ENCODE results near the gene FUBP1. TPM values are rescaled to one million over a fixed set of nuclear protein-coding genes. Genes with fewer than 3 reads are reported as not detected.
"Not testable (repeated sequence)": the region's sequence is repeated elsewhere in the genome, so short reads cannot be mapped to it uniquely, and the experiment has no call there.

The FUBP1 gene
- total and polyA plus RNA-seq, 2 of the 8 experiments (the other 6 are each of a cell fraction or from before 2014, with no cell fraction given), result 184 to 201 TPM

DNA sequence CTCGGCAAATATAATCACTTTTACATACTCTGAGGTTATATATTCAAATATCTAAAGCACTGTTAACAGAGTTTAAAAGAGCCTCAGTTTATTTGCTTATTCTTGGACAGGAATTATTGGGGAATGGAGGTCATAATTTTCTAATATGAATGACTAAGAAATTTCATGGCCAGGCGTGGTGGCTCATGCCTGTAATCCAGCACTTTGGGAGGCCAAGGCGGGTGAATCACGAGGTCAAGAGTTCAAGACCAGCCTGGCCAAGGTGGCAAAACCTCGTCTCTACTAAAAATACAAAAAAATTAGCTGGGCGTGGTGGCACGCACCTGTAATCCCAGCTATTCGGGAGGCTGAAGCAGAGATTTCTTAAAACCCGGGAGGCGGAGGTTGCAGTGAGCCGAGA is 21.7 kb upstream of the FUBP1 start:
- not testable (repeated sequence) for H3K14ac ChIP-seq (ENCODE audit: insufficient read length); DNase-seq (ENCODE audit: low read depth in 1 of 2, low spot score in 2 of 2); H3K4ac ChIP-seq (replicated peaks; ENCODE audit: insufficient read length, low read depth, low read length); FAIRE-seq; H3K4me1 ChIP-seq (replicated peaks in 1 of 4; ENCODE audit: control insufficient read depth in 3 of 4, insufficient read depth in 4 of 4, low read length in 3 of 4); H2BK20ac ChIP-seq (ENCODE audit: low read length); H3K9me3 ChIP-seq (ENCODE audit: insufficient read depth in 2 of 2, low read depth in 1 of 2, low read length in 1 of 2); H3K56ac ChIP-seq (replicated peaks; ENCODE audit: insufficient read length, low read depth, low read length); H3K9ac ChIP-seq (replicated peaks in 1 of 4; ENCODE audit: extremely low read depth in 1 of 4, low read depth in 3 of 4, low read length in 3 of 4); H4K5ac ChIP-seq (ENCODE audit: insufficient read length, low read depth, low read length); H3K23ac ChIP-seq (ENCODE audit: insufficient read length); H3K27me3 ChIP-seq (replicated peaks in 1 of 4; ENCODE audit: control insufficient read depth in 3 of 4, extremely low read depth in 1 of 4, insufficient read depth in 3 of 4, low read length in 3 of 4); H2BK15ac ChIP-seq (ENCODE audit: low read length); H3K79me2 ChIP-seq (ENCODE audit: control insufficient read depth in 1 of 2, insufficient read depth in 2 of 2, low read length in 2 of 2); H3K18ac ChIP-seq (ENCODE audit: extremely low read depth, low read length); H3K79me1 ChIP-seq (ENCODE audit: low read depth, low read length); H2AFZ ChIP-seq (ENCODE audit: low read length); H4K8ac ChIP-seq (ENCODE audit: extremely low read depth, insufficient read depth, low read length); H2BK120ac ChIP-seq (replicated peaks; ENCODE audit: low read depth, low read length); H2BK5ac ChIP-seq (ENCODE audit: low read depth, low read length); H3K36me3 ChIP-seq (ENCODE audit: control insufficient read depth in 2 of 4, insufficient read depth in 4 of 4, low read length in 3 of 4); H3K23me2 ChIP-seq (ENCODE audit: low read depth, low read length); H3K4me3 ChIP-seq (ENCODE audit: extremely low read depth in 1 of 4, insufficient read depth in 2 of 4, low read depth in 3 of 4, low read length in 4 of 4); H3K27ac ChIP-seq (ENCODE audit: low read depth, low read length); H4K91ac ChIP-seq (replicated peaks; ENCODE audit: insufficient read length, low read length); H3K4me2 ChIP-seq (ENCODE audit: insufficient read depth in 1 of 2, low read depth in 2 of 2, low read length in 2 of 2); H2AK5ac ChIP-seq (ENCODE audit: low read depth, low read length); H4K20me1 ChIP-seq (replicated peaks in 1 of 2; ENCODE audit: control insufficient read depth in 1 of 2, insufficient read depth in 2 of 2, low read length in 2 of 2); H2BK12ac ChIP-seq (ENCODE audit: low read depth, low read length)
- CTCF ChIA-PET (ENCODE audit: partially characterized antibody), result interaction anchor here (0.6 to 1.4 kb wide), 3 partner anchors 14 to 140 kb away, joined by 3 to 6 read pairs (median 3); no protein-coding TSS in a partner anchor
- 91% methylated on average over 11 of the region's 11 CpGs; no CpG with 5 or more reads in 1 of the 2 experiments for WGBS, 2 experiments (ENCODE audit: extremely low coverage in 1 of 2, insufficient coverage in 1 of 2, insufficient read length in 1 of 2, insufficient replicate concordance in 2 of 2, low coverage in 1 of 2, low lambda C conversion rate in 2 of 2, missing lambda C conversion rate in 1 of 2)
- POLR2A ChIA-PET (ENCODE audit: partially characterized antibody), result interaction anchor here (0.9 to 8.6 kb wide), 3 partner anchors 11 to 22 kb away, joined by 5 to 180 read pairs (median 6); partner anchors contain the start of gene FUBP1

All from H1 (cell line).